Esophagus muscularis mucosa (tissue), 4 donors: ENCODE measurements around the gene TPRN. TPM values are rescaled to one million over a fixed set of nuclear protein-coding genes. Genes with fewer than 3 reads are reported as not detected.
"Not testable (repeated sequence)": the region's sequence is repeated elsewhere in the genome, so short reads cannot be mapped to it uniquely, and the experiment has no call there.

Experiments used
- DNase-seq: peaks from one replicate; pipeline ENCODE4 v3.0.0-alpha.2; 2017; ENCODE audit errors: extremely low spot score
- H3K27ac ChIP-seq, 4 donors: fragments of 200-600 bp; sonication (generic); replicated peaks in 1 of 4; 1 replicate in 3 of 4; 2 replicates in 1 of 4; pipeline ENCODE4 v1.5.1; 2016 to 2019; ENCODE audit warnings: mild to moderate bottlenecking in 1 of 4
- H3K27me3 ChIP-seq, 4 donors: fragments of 200-600 bp; sonication (generic); one replicate each; pipeline versions ENCODE4 v1.5.1 to v1.6.0; 2016 to 2019
- H3K36me3 ChIP-seq, 4 donors: fragments of 200-600 bp; sonication (generic); one replicate each; pipeline ENCODE4 v1.5.1; 2016 to 2019
- H3K4me1 ChIP-seq, 4 donors: fragments of 200-600 bp; sonication (generic); one replicate each; pipeline ENCODE4 v1.5.1; 2016 to 2019
- H3K4me3 ChIP-seq, 4 donors: fragments of 200-600 bp; sonication (generic); 1 replicate in 2 of 4; 2 replicates in 2 of 4; pipeline ENCODE4 v1.5.1; 2016 to 2019; ENCODE audit warnings: mild to moderate bottlenecking in 4 of 4, moderate library complexity in 1 of 4
- H3K9me3 ChIP-seq, 4 donors: fragments of 200-600 bp; sonication (generic); 1 replicate in 3 of 4; 2 replicates in 1 of 4; pipeline ENCODE4 v1.5.1; 2016 to 2019
- CTCF ChIP-seq, 3 experiments: fragments of 200-600 bp in 2 of 3; fragments of 450-650 bp in 1 of 3; sonication (generic) in 2 of 3; IDR thresholded peaks; one replicate each; pipeline ENCODE4 v1.5.1; 2017 to 2019; ENCODE audit warnings: antibody characterized with exemption in 3 of 3, mild to moderate bottlenecking in 2 of 3, moderate library complexity in 1 of 3
- EP300 ChIP-seq: sonication (generic); formaldehyde crosslinking; IDR thresholded peaks from one replicate; pipeline ENCODE4 v1.6.1; 2017; ENCODE audit warnings: antibody characterized with exemption
- POLR2A ChIP-seq: fragments of 450-650 bp; IDR thresholded peaks from one replicate; pipeline ENCODE4 v1.6.1; 2017; ENCODE audit warnings: antibody characterized with exemption, moderate library complexity, mild to moderate bottlenecking, low read depth
- POLR2AphosphoS5 ChIP-seq, 2 donors: sonication (generic); formaldehyde crosslinking; IDR thresholded peaks; one replicate each; pipeline ENCODE4 v1.6.1; 2017; ENCODE audit warnings: antibody characterized with exemption in 2 of 2
- WGBS: methylation state at CpG from one replicate; pipeline ENCODE4 v1.1.5; 2018; 5-methylcytosine and 5-hydroxymethylcytosine counted together
- intact Hi-C: fragments of 100-400 bp; cut with DNase I; formaldehyde crosslinking; loops from one replicate; pipeline ENCODE4 v1.15.1; 2023
- total RNA-seq, 4 donors: library from RNA; depleted of rRNA; stranded (reverse); fragments of >200 nt; gene quantifications; one replicate each; pipeline versions ENCODE4 v1.1.0 to v1.2.1, GENCODE V29; 2016

Gene TPRN
- total RNA-seq, 4 donors from 2014 or later, result 4.1 to 12.6 (median 7.7) TPM

DNA sequence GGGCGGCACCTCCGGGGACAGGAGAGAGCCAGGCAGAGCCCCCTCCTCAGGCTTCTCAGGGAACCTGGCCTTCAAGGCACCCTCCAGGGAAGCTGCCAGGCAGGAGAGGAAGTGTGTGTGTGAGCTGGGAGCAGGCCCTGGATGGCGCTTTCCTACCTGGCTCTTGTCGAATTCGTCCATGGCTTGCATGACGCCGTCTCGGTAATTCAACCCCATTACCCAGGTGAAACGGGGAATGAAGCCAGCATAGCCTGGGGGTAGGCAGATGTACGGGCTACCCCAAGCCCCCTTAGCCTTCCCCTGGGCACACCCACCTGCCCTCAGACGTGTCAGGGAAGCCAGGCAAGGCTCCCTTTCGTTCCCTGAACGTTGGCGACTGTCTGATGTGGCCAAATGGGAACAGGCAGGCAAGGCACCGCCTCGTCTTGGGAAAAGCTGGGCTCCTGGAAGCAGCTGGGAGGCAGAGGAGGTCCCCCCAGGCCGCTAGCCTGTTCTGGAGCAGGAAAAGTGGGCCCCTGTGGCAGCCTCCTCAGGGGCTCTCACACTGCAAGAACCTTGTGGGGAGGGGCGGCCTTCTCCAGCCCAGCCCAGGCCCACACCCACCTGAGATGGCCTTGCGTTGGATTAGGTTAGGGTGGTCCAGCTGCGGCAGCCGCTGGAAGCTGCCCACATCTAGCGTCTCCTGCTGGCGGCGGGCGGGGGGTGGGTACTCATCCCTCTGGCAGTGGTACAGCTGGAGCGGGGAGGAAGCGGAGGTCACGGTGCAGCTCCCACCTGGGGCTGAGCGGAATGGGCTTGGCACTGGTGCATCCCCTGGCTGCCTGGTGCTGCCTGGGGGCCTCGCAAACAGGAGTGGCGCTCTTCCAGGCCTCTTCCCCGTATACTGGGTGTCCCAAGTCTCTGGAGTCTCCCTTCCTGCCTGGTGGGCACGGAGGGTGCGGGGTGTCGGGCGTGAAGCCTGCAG is 44.2 kb upstream of the TPRN start:
- Histone ChIP-seq H3K4me3 (no peak overlapping the region), H3K9me3 (no peaks in the 10 kb centered on the region), H3K4me1 (peaks cover 30 to 37% (median 36%) of the 10 kb centered on the region in 4 donors), H3K27ac (peak overlapping the region in 2 of 4 donors; percentile 5 to 22), H3K27me3 (no peaks in the 10 kb centered on the region), H3K36me3 (peaks cover 13 to 25% (median 19%) of the 10 kb centered on the region in 4 donors)
- no peak for DNase-seq
- WGBS, result 68% methylated on average over 22 of the region's 36 CpGs
- TF ChIP-seq EP300, result no peak
- TF ChIP-seq POLR2AphosphoS5 (IDR thresholded peaks at IDR 0.05), result no peak
- no peak for TF ChIP-seq POLR2A
- intact Hi-C loops, result no loop called here

GRCh38 chr9:137243626-137244485 is 43.3 kb upstream of the TPRN start:
- no peak for DNase-seq
- 89% methylated on average over 6 of the region's 15 CpGs for WGBS
- Histone ChIP-seq H3K27me3 (no peaks in the 10 kb centered on the region), H3K4me3 (no peak overlapping the region), H3K4me1 (peaks cover 39 to 46% (median 45%) of the 10 kb centered on the region in 4 donors), H3K36me3 (peaks cover 13 to 25% (median 19%) of the 10 kb centered on the region in 4 donors), H3K9me3 (no peaks in the 10 kb centered on the region), H3K27ac (peak overlapping the region in 2 of 4 donors; percentile 5 to 22)
- intact Hi-C loops, result no loop called here
- peak in 1 of 2 donors; percentile 19 for TF ChIP-seq POLR2AphosphoS5 (IDR thresholded peaks at IDR 0.05)
- TF ChIP-seq POLR2A, result no peak
- TF ChIP-seq EP300, result no peak

- H3K27ac ChIP-seq, H3K4me3 ChIP-seq, DNase-seq, H3K27me3 ChIP-seq, intact Hi-C loops, H3K9me3 ChIP-seq: not testable (repeated sequence)
- peaks cover 13 to 25% (median 19%) of the 10 kb centered on the region in 4 donors for H3K36me3 ChIP-seq
- peaks cover 43 to 52% (median 51%) of the 10 kb centered on the region in 4 donors for H3K4me1 ChIP-seq
- WGBS, result 86% methylated on average over 18 of the region's 18 CpGs
These were observed 42.7 kb upstream of the TPRN start for GRCh38 chr9:137243266-137243625.

DNA sequence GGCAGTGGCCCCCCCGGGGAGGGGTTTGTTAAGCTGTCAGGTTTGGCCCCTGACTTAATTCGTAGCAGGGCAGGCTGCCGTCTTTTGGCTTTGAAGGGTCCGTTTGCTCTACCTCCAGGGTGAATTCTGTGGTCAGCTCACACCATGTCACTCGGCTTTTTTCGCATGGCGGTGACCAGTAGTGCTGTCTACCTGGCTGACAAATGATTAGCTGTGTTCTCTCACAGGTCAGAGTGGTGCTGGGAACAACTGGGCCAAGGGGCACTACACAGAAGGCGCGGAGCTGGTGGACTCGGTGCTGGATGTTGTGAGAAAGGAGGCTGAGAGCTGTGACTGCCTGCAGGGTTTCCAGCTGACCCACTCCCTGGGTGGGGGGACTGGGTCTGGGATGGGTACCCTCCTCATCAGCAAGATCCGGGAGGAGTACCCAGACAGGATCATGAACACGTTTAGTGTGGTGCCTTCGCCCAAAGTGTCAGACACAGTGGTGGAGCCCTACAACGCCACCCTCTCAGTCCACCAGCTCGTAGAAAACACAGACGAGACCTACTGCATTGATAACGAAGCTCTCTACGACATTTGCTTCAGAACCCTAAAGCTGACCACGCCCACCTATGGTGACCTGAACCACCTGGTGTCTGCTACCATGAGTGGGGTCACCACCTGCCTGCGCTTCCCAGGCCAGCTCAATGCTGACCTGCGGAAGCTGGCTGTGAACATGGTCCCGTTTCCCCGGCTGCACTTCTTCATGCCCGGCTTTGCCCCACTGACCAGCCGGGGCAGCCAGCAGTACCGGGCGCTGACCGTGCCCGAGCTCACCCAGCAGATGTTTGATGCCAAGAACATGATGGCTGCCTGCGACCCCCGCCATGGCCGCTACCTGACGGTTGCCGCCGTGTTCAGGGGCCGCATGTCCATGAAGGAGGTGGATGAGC is 42.0 kb upstream of the TPRN start:
- Histone ChIP-seq H3K4me1 (peaks cover 50 to 59% (median 56%) of the 10 kb centered on the region in 4 donors), H3K27ac (peak overlapping the region; percentile 95 to 98 (median 96)), H3K9me3 (no peaks in the 10 kb centered on the region), H3K27me3 (no peaks in the 10 kb centered on the region), H3K36me3 (peaks cover 13 to 25% (median 19%) of the 10 kb centered on the region in 4 donors), H3K4me3 (peak overlapping the region; percentile 79 to 99 (median 86))
- WGBS, result 67% methylated on average over 26 of the region's 36 CpGs
- no peak for DNase-seq
- intact Hi-C loops, result no loop called here
- no peak for TF ChIP-seq POLR2A

DNA sequence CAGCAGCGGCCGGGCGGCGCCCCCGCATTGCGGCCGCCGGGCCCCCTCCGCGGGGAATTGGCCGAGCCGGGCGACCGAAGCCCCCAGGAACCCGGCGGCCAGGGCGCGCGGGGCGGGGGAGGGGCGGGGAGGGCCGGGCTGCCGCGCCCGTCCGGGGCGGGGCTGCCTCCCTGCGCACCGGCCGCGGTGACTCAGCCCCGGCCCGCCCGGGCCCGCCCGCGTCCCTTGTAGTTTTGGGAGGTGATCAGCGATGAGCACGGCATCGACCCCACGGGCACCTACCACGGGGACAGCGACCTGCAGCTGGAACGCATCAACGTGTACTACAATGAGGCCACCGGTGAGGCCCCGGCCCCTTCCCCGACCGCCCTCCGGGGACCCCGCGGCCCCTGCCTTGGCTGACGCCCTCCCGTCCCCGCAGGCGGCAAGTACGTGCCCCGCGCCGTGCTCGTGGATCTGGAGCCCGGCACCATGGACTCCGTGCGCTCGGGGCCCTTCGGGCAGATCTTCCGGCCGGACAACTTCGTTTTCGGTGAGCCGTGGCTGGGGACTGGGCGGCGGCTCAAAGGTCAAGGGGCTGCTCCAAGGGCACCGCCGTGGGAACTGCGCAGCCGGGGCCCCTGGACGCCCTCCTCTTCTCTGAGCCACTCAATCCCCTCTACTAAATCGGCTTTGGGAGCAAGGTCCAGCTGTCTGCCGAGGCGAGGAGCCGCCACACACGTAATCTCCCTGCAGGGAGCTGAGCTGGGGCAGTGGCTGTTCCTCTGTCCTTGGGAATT is 41.1 kb upstream of the TPRN start:
- Histone ChIP-seq H3K27me3 (no peaks in the 10 kb centered on the region), H3K27ac (peak overlapping the region; percentile 95 to 98 (median 96)), H3K9me3 (no peaks in the 10 kb centered on the region), H3K4me1 (peaks cover 58 to 68% (median 63%) of the 10 kb centered on the region in 4 donors), H3K4me3 (peak overlapping the region; percentile 79 to 99 (median 86)), H3K36me3 (peaks cover 13 to 25% (median 19%) of the 10 kb centered on the region in 4 donors)
- intact Hi-C loops, result no loop called here
- no CpG with 5 or more reads among the region's 83 CpGs for WGBS
- no peak for DNase-seq
- TF ChIP-seq EP300 (no peak), POLR2AphosphoS5 (IDR thresholded peaks at IDR 0.05) (no peak), POLR2A (no peak), CTCF (IDR thresholded peaks at IDR 0.05) (no peak)
